ENCODE data around the gene OTX2. TPM values are rescaled to one million over a fixed set of nuclear protein-coding genes. Genes with fewer than 3 reads are reported as not detected.

Gene OTX2
- total RNA-seq, 4 donors from 2014 or later, result not detected

GRCh38 chr14:56812364-56813141, 2.3 kb upstream of the OTX2 start:
- Histone ChIP-seq H3K36me3 (no peaks in the 10 kb centered on the region), H3K4me3 (no peak overlapping the region), H3K4me1 (peaks cover 46% of the 10 kb centered on the region), H3K27ac (no peak overlapping the region), H3K9me3 (no peaks in the 10 kb centered on the region), H3K27me3 (peaks cover 100% of the 10 kb centered on the region)
- 8% methylated on average over 22 of the region's 25 CpGs for WGBS
- DNase-seq (ENCODE audit: low spot score in 2 of 2), result no peak
- TF ChIP-seq POLR2AphosphoS5 (IDR thresholded peaks at IDR 0.05) (no peak), CTCF (IDR thresholded peaks at IDR 0.05) (no peak), EP300 (IDR thresholded peaks at IDR 0.05) (no peak), POLR2A (IDR thresholded peaks at IDR 0.05) (no peak)

- H3K9me3 ChIP-seq, result no peaks in the 10 kb centered on the region
- TF ChIP-seq POLR2AphosphoS5 (IDR thresholded peaks at IDR 0.05) (no peak), EP300 (IDR thresholded peaks at IDR 0.05) (no peak), CTCF (IDR thresholded peaks at IDR 0.05) (no peak), POLR2A (IDR thresholded peaks at IDR 0.05) (no peak)
- peaks cover 45% of the 10 kb centered on the region for H3K4me1 ChIP-seq
- no peak overlapping the region for H3K4me3 ChIP-seq
- peaks cover 100% of the 10 kb centered on the region for H3K27me3 ChIP-seq
- H3K36me3 ChIP-seq, result no peaks in the 10 kb centered on the region
- WGBS, result 11% methylated on average over 17 of the region's 39 CpGs
- DNase-seq (ENCODE audit: low spot score in 2 of 2), result no peak
- H3K27ac ChIP-seq, result no peak overlapping the region
Measured at GRCh38 chr14:56811593-56812363, 1.5 kb upstream of the OTX2 start.

- Histone ChIP-seq H3K27ac (no peak overlapping the region), H3K27me3 (peaks cover 100% of the 10 kb centered on the region), H3K4me1 (peaks cover 38% of the 10 kb centered on the region), H3K4me3 (no peak overlapping the region), H3K9me3 (no peaks in the 10 kb centered on the region), H3K36me3 (no peaks in the 10 kb centered on the region)
- WGBS, result 9% methylated on average over 31 of the region's 31 CpGs
- no peak for TF ChIP-seq EP300 (IDR thresholded peaks at IDR 0.05)
- no peak for TF ChIP-seq CTCF (IDR thresholded peaks at IDR 0.05)
- no peak for TF ChIP-seq POLR2AphosphoS5 (IDR thresholded peaks at IDR 0.05)
- no peak for TF ChIP-seq POLR2A (IDR thresholded peaks at IDR 0.05)
- DNase-seq (ENCODE audit: low spot score in 2 of 2), result no peak
Measured at GRCh38 chr14:56810836-56811592, 735 bp upstream of the OTX2 start.

GRCh38 chr14:56809270-56810146, 771 bp downstream of the OTX2 start:
- H3K27ac ChIP-seq, result no peak overlapping the region
- peaks cover 38% of the 10 kb centered on the region for H3K4me1 ChIP-seq
- DNase-seq (ENCODE audit: low spot score in 2 of 2), result no peak
- 11% methylated on average over 63 of the region's 63 CpGs for WGBS
- no peaks in the 10 kb centered on the region for H3K36me3 ChIP-seq
- H3K27me3 ChIP-seq, result peaks cover 100% of the 10 kb centered on the region
- H3K9me3 ChIP-seq, result no peaks in the 10 kb centered on the region
- TF ChIP-seq POLR2A (IDR thresholded peaks at IDR 0.05) (no peak), CTCF (IDR thresholded peaks at IDR 0.05) (no peak), EP300 (IDR thresholded peaks at IDR 0.05) (no peak), POLR2AphosphoS5 (IDR thresholded peaks at IDR 0.05) (no peak)
- no peak overlapping the region for H3K4me3 ChIP-seq

Data from suprapubic skin (tissue), 4 donors.